K562 (cell line): ENCODE results near the gene AGO1. TPM values are rescaled to one million over a fixed set of nuclear protein-coding genes. Genes with fewer than 3 reads are reported as not detected.

ENCODE experiments used
- ATF1 ChIP-seq, 2 experiments: fragments of 450-650 bp in 1 of 2; IDR thresholded peaks; 2 replicates each; pipeline ENCODE4 v1.6.1; 2016; ENCODE audit warnings: missing compliant biosample characterization in 1 of 2, missing genetic modification characterization in 1 of 2
- CTBP1 ChIP-seq: fragments of 450-650 bp; IDR thresholded peaks from 2 replicates; pipeline ENCODE4 v1.6.1; 2016; ENCODE audit warnings: borderline replicate concordance
- DPF2 ChIP-seq: fragments of 450-650 bp; IDR thresholded peaks from 2 replicates; pipeline ENCODE4 v1.6.1; 2016
- E2F5 ChIP-seq: sonication (generic); formaldehyde crosslinking; IDR thresholded peaks from 2 replicates; pipeline ENCODE4 v1.8.0; 2022; ENCODE audit warnings: mild to moderate bottlenecking, missing genetic modification reagents
- ERF ChIP-seq: fragments of 450-650 bp; formaldehyde crosslinking; IDR thresholded peaks from 2 replicates; pipeline ENCODE4 v1.4.0; 2020; ENCODE audit warnings: mild to moderate bottlenecking, mixed read lengths
- FOSL1 ChIP-seq: fragments of 200-800 bp; sonication (Bioruptor generic); conservative IDR thresholded peaks from 2 replicates; pipeline ENCODE4 v1.6.1; 2016; ENCODE audit warnings: missing genetic modification characterization, missing compliant biosample characterization
- HDAC1 ChIP-seq, 2 experiments: fragments of 450-650 bp; IDR thresholded peaks; 2 replicates each; pipeline ENCODE4 v1.6.1; 2016 to 2017; ENCODE audit warnings: inconsistent platforms in 1 of 2, mild to moderate bottlenecking in 1 of 2, moderate library complexity in 1 of 2
- KDM1A ChIP-seq, 2 experiments: fragments of 450-650 bp; IDR thresholded peaks; 2 replicates each; pipeline ENCODE4 v1.6.1; 2016; ENCODE audit warnings: mild to moderate bottlenecking in 2 of 2
- KLF16 ChIP-seq: IDR thresholded peaks from 2 replicates; pipeline ENCODE4 v1.6.1; 2016; ENCODE audit warnings: antibody characterized with exemption
- L3MBTL2 ChIP-seq: fragments of 450-650 bp; IDR thresholded peaks from 2 replicates; pipeline ENCODE4 v1.6.1; 2016; ENCODE audit warnings: mild to moderate bottlenecking, moderate library complexity
- MAFK ChIP-seq: IDR thresholded peaks from 2 replicates; pipeline ENCODE4 v1.6.1; 2011; ENCODE audit warnings: low read length, improper control_type of control experiment
- MEIS2 ChIP-seq: fragments of 450-650 bp; IDR thresholded peaks from 2 replicates; pipeline ENCODE4 v1.6.1; 2014; ENCODE audit warnings: mild to moderate bottlenecking; ENCODE audit not compliant: partially characterized antibody
- MIER1 ChIP-seq: fragments of 450-650 bp; IDR thresholded peaks from 2 replicates; pipeline ENCODE4 v1.6.1; 2016; ENCODE audit warnings: antibody characterized with exemption, mild to moderate bottlenecking, low read depth
- MTA1 ChIP-seq: fragments of 450-650 bp; IDR thresholded peaks from 2 replicates; pipeline ENCODE4 v1.6.1; 2017; ENCODE audit warnings: borderline replicate concordance
- MTA2 ChIP-seq: fragments of 450-650 bp; IDR thresholded peaks from 2 replicates; pipeline ENCODE4 v1.6.1; 2016; ENCODE audit warnings: low read depth
- NFE2 ChIP-seq: IDR thresholded peaks from 2 replicates; pipeline ENCODE4 v1.6.1; 2014; ENCODE audit warnings: antibody characterized with exemption, low read depth
- RBM34 ChIP-seq: fragments of 200-400 bp; formaldehyde crosslinking; IDR thresholded peaks from 2 replicates; pipeline ENCODE4 v1.6.1; 2018; ENCODE audit warnings: low read length, borderline replicate concordance; ENCODE audit not compliant: insufficient read depth
- RBM39 ChIP-seq: fragments of 200-400 bp; formaldehyde crosslinking; optimal IDR thresholded peaks from 2 replicates; pipeline ENCODE3; 2018; ENCODE audit warnings: low read depth, low read length
- RCOR1 ChIP-seq, 2 experiments: IDR thresholded peaks; 2 replicates each; pipeline ENCODE4 v1.6.1; 2012; ENCODE audit warnings: low read depth in 2 of 2, low read length in 2 of 2, borderline replicate concordance in 1 of 2, improper control_type of control experiment in 1 of 2
- TAL1 ChIP-seq: fragments of 450-650 bp; IDR thresholded peaks from 2 replicates; pipeline ENCODE4 v1.6.1; 2016; ENCODE audit warnings: mild to moderate bottlenecking
- VEZF1 ChIP-seq: fragments of 200-800 bp; sonication (Bioruptor generic); IDR thresholded peaks from 2 replicates; pipeline ENCODE4 v1.6.1; 2017; ENCODE audit warnings: missing genetic modification characterization, missing compliant biosample characterization
- ZBTB9 ChIP-seq: fragments of 450-650 bp; formaldehyde crosslinking; IDR thresholded peaks from 2 replicates; pipeline ENCODE4 v1.4.0; 2020; ENCODE audit warnings: mild to moderate bottlenecking, moderate library complexity
- ZNF175 ChIP-seq: fragments of 200-800 bp; sonication (Bioruptor generic); IDR thresholded peaks from 2 replicates; pipeline ENCODE4 v1.6.1; 2016; ENCODE audit warnings: low read depth, mild to moderate bottlenecking, missing genetic modification characterization, missing compliant biosample characterization
- ZNF316 ChIP-seq: fragments of 450-650 bp; IDR thresholded peaks from 2 replicates; pipeline ENCODE4 v1.6.1; 2016
- ZNF639 ChIP-seq, 2 experiments: fragments of 200-800 bp in 1 of 2; sonication (Bioruptor generic) in 1 of 2; sonication (generic) in 1 of 2; formaldehyde crosslinking in 1 of 2; IDR thresholded peaks in 1 of 2; conservative IDR thresholded peaks in 1 of 2; 2 replicates each; pipeline versions ENCODE4 v1.5.0 to v1.6.1; 2016 to 2020; ENCODE audit warnings: missing compliant biosample characterization in 1 of 2, missing genetic modification characterization in 1 of 2, missing genetic modification reagents in 1 of 2
- polyA plus RNA-seq, 8 experiments: library from polyadenylated mRNA; depleted of rRNA in 4 of 8; stranded (reverse) in 5 of 8; unstranded in 3 of 8; fragments of >200 nt; fragmentation: Nextera tagmentation in 2 of 8; fragmentation: Illumina TruSeq in 1 of 8; extraction: Ambion mirVana in 2 of 8; extraction: Trizol in 1 of 8; gene quantifications; 2 replicates each; pipeline versions ENCODE4 v1.2.1 to v1.2.3, GENCODE V29; 2011 to 2014; ENCODE audit warnings: inconsistent platforms in 1 of 8, missing spikeins in 1 of 8
- total RNA-seq, 7 experiments: library from RNA; depleted of rRNA in 6 of 7; stranded (reverse); fragments of >200 nt in 6 of 7; fragmentation: Illumina TruSeq in 2 of 7; extraction: Trizol in 2 of 7; gene quantifications; 2 replicates each; pipeline versions ENCODE4 v1.2.1 to v1.2.3, GENCODE V29; 2011 to 2021; ENCODE audit warnings: low replicate concordance in 1 of 7
- TF ChIP-seq, protein P1 (sequence below): fragments of 450-650 bp; IDR thresholded peaks from 2 replicates; pipeline ENCODE4 v1.6.1; 2016; ENCODE audit warnings: low read depth, mild to moderate bottlenecking, moderate library complexity

The AGO1 gene
- total and polyA plus RNA-seq, 9 of the 15 experiments (the other 6 are each of a cell fraction or from before 2014, with no cell fraction given) = 7.3 to 64.2 (median 26.0) TPM

- TF ChIP-seq E2F5 (CRISPR knock-in tag) (no peak), ZNF175 (CRISPR knock-in tag) (no peak), MTA2 (peak; percentile 21; the same call in 1 of the 2 replicates), DPF2 (peak; percentile 53; the same call in 1 of the 2 replicates), MAFK (peak; percentile 84), ERF (no peak), CTBP1 (peak; percentile 64; the same call in 1 of the 2 replicates), MEIS2 (peak; percentile 47), RCOR1 (IDR thresholded peaks at IDR 0.05; ENCODE audit: borderline replicate concordance in 1 of 2, low read depth in 2 of 2, low read length in 2 of 2) (peak; percentile 76 to 98), KDM1A (IDR thresholded peaks at IDR 0.05) (peak; percentile 92 to 94), ATF1 (CRISPR knock-in tag; IDR thresholded peaks at IDR 0.05) (no peak), ATF1 (tag; IDR thresholded peaks at IDR 0.05) (no peak), L3MBTL2 (0 out of 2 replicates have a peak, but pooled peaks have one; percentile 18), VEZF1 (CRISPR knock-in tag) (peak; percentile 76), ZNF316 (peak; percentile 87), TAL1 (peak; percentile 24; the same call in 1 of the 2 replicates), MIER1 (no peak), RBM34 (no peak), KLF16 (0 out of 2 replicates have a peak, but pooled peaks have one; percentile 20), MTA1 (0 out of 2 replicates have a peak, but pooled peaks have one; percentile 12), FOSL1 (tag) (peak; percentile 84), HDAC1 (IDR thresholded peaks at IDR 0.05) (peak in 1 of 2 experiments; percentile 79; a peak in 2 of 4 replicates), RBM39 (no peak), ZNF639 (CRISPR knock-in tag; conservative IDR thresholded peaks at IDR 0.05 in 1 of 2, IDR thresholded peaks at IDR 0.05 in 1 of 2) (peak in 1 of 2 experiments; percentile 66; a peak in 1 of 4 replicates), NFE2 (peak; percentile 95), ZBTB9 (CRISPR knock-in tag) (no peak)
- TF ChIP-seq, protein P1, sequence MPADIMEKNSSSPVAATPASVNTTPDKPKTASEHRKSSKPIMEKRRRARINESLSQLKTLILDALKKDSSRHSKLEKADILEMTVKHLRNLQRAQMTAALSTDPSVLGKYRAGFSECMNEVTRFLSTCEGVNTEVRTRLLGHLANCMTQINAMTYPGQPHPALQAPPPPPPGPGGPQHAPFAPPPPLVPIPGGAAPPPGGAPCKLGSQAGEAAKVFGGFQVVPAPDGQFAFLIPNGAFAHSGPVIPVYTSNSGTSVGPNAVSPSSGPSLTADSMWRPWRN = no peak
Measured at GRCh38 chr1:35894183-35894582, 11.2 kb downstream of the AGO1 start (continued).
